Measurements from ENCODE around the gene NEGR1.

Gene NEGR1

GRCh38 chr1:71836904-71837303 is 445.4 kb downstream of the NEGR1 start:
- DNase-seq = no peak

- DNase-seq = no peak
Observed at GRCh38 chr1:71835442-71835813, 446.9 kb downstream of the NEGR1 start.

GRCh38 chr1:71834601-71835441 is 447.5 kb downstream of the NEGR1 start:
- no peak for DNase-seq

- no peak for DNase-seq
Observed at GRCh38 chr1:71831646-71832045, 450.7 kb downstream of the NEGR1 start.

- no peak for DNase-seq
Observed at GRCh38 chr1:71829346-71829745, 453.0 kb downstream of the NEGR1 start.

GRCh38 chr1:71828431-71829012 is 453.8 kb downstream of the NEGR1 start:
- no peak for DNase-seq

- no peak for DNase-seq
Observed at GRCh38 chr1:71823708-71824305, 458.5 kb downstream of the NEGR1 start.

GRCh38 chr1:71817028-71817427 is 465.3 kb downstream of the NEGR1 start:
- no peak for DNase-seq

GRCh38 chr1:71809085-71809484 is 473.3 kb downstream of the NEGR1 start:
- no peak for DNase-seq

GRCh38 chr1:71804140-71804539 is 478.2 kb downstream of the NEGR1 start:
- DNase-seq = no peak

- DNase-seq = no peak
Observed at GRCh38 chr1:71796006-71796405, 486.3 kb downstream of the NEGR1 start.

GRCh38 chr1:71792264-71792663 is 490.1 kb downstream of the NEGR1 start:
- no peak for DNase-seq

- DNase-seq = no peak
Observed at GRCh38 chr1:71788113-71788512, 494.2 kb downstream of the NEGR1 start.

GRCh38 chr1:71787699-71788098 is 494.6 kb downstream of the NEGR1 start:
- no peak for DNase-seq

GRCh38 chr1:71786218-71786617 is 496.1 kb downstream of the NEGR1 start:
- no peak for DNase-seq

- DNase-seq = no peak
Observed at GRCh38 chr1:71785450-71785849, 496.9 kb downstream of the NEGR1 start.

- no peak for DNase-seq
Observed at GRCh38 chr1:71785000-71785399, 497.3 kb downstream of the NEGR1 start.

GRCh38 chr1:71784241-71784640 is 498.1 kb downstream of the NEGR1 start:
- no peak for DNase-seq

- no peak for DNase-seq
Observed at GRCh38 chr1:71783071-71783470, 499.3 kb downstream of the NEGR1 start.

GRCh38 chr1:71781450-71781849 is 500.9 kb downstream of the NEGR1 start:
- no peak for DNase-seq

- DNase-seq = no peak
Observed at GRCh38 chr1:71780681-71781080, 501.7 kb downstream of the NEGR1 start.

- DNase-seq = no peak
Observed at GRCh38 chr1:71778940-71779339, 503.4 kb downstream of the NEGR1 start.

- DNase-seq = no peak
Observed at GRCh38 chr1:71777094-71777493, 505.2 kb downstream of the NEGR1 start.

- no peak for DNase-seq
Observed at GRCh38 chr1:71774705-71775104, 507.6 kb downstream of the NEGR1 start.

All from effector CD4-positive, alpha-beta T cell (primary cell).